ELF-1 (cell line): Measurements from ENCODE around the gene POLG.

Source experiments
- DNase-seq: peaks from one replicate; pipeline ENCODE4 v3.0.0-alpha.2; 2016; ENCODE audit warnings: low read depth, low spot score

Gene POLG

DNA sequence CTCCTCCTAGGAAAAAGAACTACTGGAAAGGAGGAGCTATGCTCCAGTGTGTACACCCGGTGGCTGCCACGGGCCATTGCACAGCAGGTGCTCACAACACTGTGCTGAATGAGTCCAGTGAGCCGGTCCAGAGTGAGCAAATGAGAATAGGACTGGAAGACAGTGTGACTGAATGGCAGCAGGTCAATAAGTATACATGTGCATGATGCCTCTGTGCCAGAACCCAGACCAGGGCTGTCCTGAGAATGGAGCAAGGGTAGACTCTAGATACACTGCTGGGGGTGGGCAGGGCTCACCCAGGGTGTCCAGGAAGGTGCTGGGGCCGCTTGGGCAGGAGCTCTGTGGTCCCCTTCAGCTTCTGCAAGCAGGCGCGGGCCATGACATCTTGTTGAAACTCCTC lies 8.3 kb downstream of the POLG start:
- DNase-seq = no peak

GRCh38 chr15:89325039-89325803 lies 9.4 kb downstream of the POLG start:
- DNase-seq = no peak

- DNase-seq = no peak
Measured at GRCh38 chr15:89323825-89324224, 10.8 kb downstream of the POLG start.

- no peak for DNase-seq
Measured at GRCh38 chr15:89322822-89323221, 11.8 kb downstream of the POLG start.

DNA sequence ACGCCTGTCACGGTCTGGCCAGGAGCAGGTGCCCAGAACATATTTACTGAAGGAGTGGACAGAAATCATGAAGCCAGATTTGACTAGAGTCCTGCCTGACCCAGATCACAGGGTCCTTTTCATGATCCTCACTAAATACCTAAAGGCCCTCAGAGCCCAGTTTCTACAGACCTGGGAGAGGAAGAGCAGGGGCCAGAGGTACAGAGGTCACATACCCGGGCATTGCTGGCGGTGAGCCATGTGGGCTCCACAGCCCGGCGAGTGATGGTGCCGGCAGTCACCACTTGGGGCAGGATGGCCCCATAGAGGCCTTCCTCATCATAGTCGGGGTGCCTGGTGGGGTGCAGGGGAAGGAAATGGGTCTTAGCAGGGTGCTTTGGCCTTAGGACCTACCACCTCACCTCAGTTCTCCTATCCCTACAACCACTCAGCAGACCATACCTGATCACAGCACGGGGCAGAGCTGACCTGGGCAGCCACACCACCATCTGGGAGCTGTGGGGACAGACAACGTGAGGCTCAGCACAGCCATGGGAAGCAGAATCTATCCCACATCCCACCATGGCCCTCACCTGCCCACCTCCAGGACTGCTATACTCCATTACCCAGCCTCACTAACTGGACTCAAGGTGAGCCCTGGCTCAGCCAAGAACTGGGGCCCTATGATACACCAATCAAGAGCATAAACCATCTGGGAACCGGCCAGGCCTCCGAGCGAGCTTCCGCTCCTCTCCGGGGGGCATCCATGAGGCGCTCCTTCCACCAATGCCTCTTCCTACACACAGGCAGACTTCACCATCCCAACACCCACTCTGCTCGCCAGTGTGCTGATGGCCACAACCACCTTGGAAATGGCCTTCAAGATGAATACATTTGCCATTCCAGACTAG lies 12.9 kb downstream of the POLG start:
- DNase-seq = no peak

DNA sequence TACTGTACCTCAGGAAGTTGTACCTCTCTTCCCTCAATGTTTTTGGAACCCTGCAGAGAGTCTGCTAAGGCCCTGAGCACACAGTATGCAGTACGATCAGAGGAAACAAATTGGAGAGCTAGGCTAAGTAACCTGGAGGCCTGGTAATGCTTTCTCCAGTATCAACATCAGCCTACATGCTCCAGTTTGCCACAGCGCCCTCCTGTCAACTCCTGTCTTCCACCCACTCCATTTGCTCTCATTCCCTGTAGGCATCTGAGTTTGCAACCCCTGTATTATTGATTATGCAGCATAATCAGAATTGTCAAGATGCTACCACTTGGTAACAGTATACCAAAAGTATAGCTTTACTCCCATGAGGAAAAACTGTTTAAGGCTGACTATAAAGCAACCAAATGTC lies 14.4 kb downstream of the POLG start:
- DNase-seq = no peak

- no peak for DNase-seq
Measured at GRCh38 chr15:89319678-89320077, 14.9 kb downstream of the POLG start.

DNA sequence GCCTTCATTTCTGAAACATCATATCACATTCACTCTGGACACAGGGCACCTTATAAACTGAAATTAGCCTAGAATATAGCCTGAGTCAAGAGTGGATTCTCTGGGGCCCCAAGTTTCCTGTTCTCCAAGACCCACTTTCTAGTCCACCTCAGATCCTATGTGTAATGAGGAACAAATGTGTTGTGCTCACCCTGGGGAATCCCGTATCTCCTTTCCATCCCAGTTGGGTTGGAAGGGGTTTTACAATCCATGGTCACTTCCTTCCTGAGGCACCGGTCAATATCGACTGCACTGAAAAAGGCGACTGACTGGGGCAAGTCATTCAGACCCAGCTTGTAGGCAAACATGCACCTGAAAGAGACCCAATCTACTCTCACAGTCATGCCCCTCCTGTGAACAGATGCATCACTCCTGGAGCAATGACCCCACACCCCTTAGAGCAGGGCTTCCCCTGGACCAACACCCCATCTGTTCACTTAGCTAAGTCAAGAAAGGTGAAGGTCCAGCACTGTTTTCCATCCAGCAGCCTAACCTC lies 17.4 kb downstream of the POLG start:
- no peak for DNase-seq

GRCh38 chr15:89316504-89316903 lies 18.1 kb downstream of the POLG start:
- DNase-seq = no peak

- DNase-seq = no peak
Measured at GRCh38 chr15:89315375-89315929, 19.2 kb downstream of the POLG start.

- no peak for DNase-seq
Measured at GRCh38 chr15:89309993-89310392, 24.6 kb downstream of the POLG start.

GRCh38 chr15:89308236-89308635 lies 26.4 kb downstream of the POLG start:
- DNase-seq = no peak

DNA sequence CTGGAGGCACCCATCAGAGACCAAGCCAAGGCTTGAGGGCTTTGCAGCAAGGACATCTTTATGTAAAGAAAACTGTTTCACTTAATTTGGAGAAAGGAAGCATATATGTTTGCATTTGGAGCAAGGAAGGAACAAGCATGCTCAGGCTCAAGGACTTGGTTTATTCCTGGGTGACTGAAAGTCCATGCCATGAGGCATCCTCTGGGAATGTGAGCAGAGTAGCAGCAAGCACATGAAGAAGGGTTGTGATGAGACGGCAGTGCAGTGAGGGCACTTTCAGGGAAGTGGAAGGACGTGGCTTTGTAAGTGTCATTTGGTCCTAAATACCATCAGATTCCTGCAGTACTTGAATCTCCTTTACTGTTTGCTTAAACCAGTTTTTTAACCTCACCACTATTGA lies 26.8 kb downstream of the POLG start:
- DNase-seq = no peak

- DNase-seq = no peak
Measured at GRCh38 chr15:89307046-89307587, 27.5 kb downstream of the POLG start.

GRCh38 chr15:89305395-89305794 lies 29.2 kb downstream of the POLG start:
- DNase-seq = no peak

GRCh38 chr15:89303986-89304385 lies 30.6 kb downstream of the POLG start:
- DNase-seq = no peak

- no peak for DNase-seq
Measured at GRCh38 chr15:89301304-89302089, 33.1 kb downstream of the POLG start.

GRCh38 chr15:89299896-89300295 lies 34.7 kb downstream of the POLG start:
- no peak for DNase-seq

GRCh38 chr15:89293012-89293411 lies 41.6 kb downstream of the POLG start:
- no peak for DNase-seq

GRCh38 chr15:89291934-89292438 lies 42.6 kb downstream of the POLG start:
- DNase-seq = no peak

GRCh38 chr15:89283201-89283600 lies 51.4 kb downstream of the POLG start:
- no peak for DNase-seq
